Measurements from ENCODE around the gene HLA-A.

DNA sequence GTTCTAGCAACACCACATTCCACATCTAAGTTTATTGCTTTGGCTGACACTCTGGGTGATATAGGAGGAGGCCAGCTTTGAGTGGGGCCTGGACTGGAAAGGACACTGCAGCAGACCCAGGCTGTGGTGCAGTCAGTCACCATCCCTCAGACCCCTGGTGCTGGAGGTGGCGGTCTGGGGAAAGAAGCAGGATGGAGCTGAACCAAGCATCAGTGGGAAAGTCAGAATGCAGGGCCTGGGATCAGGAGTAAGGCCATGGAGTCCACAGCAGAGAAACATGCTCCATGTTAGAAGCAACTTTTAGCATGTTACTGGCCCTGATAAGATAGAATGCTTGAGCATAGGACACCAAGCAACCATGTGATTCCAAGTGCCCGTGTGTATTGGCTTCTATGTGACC lies 5.9 kb downstream of the HLA-A start:
- TF ChIP-seq, protein P1, sequence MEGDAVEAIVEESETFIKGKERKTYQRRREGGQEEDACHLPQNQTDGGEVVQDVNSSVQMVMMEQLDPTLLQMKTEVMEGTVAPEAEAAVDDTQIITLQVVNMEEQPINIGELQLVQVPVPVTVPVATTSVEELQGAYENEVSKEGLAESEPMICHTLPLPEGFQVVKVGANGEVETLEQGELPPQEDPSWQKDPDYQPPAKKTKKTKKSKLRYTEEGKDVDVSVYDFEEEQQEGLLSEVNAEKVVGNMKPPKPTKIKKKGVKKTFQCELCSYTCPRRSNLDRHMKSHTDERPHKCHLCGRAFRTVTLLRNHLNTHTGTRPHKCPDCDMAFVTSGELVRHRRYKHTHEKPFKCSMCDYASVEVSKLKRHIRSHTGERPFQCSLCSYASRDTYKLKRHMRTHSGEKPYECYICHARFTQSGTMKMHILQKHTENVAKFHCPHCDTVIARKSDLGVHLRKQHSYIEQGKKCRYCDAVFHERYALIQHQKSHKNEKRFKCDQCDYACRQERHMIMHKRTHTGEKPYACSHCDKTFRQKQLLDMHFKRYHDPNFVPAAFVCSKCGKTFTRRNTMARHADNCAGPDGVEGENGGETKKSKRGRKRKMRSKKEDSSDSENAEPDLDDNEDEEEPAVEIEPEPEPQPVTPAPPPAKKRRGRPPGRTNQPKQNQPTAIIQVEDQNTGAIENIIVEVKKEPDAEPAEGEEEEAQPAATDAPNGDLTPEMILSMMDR (IDR thresholded peaks at IDR 0.05): no peak
- TF ChIP-seq ZFX (IDR thresholded peaks at IDR 0.05; ENCODE audit: borderline replicate concordance): no peak

Data from 22Rv1 (cell line).